GM23248 (cell line): ENCODE data around the gene NHS.

Source experiments
- EZH2 ChIP-seq: fragments of 200-600 bp; sonication (generic); IDR thresholded peaks from 2 replicates; pipeline ENCODE4 v1.6.1; 2018; ENCODE audit warnings: antibody characterized with exemption, mild to moderate bottlenecking; ENCODE audit not compliant: insufficient read depth, poor library complexity, severe bottlenecking
- EZH2phosphoT487 ChIP-seq: fragments of 200-600 bp; sonication (generic); IDR thresholded peaks from 2 replicates; pipeline ENCODE4 v1.6.1; 2018; ENCODE audit warnings: antibody characterized with exemption, moderate library complexity, mild to moderate bottlenecking, low read depth; ENCODE audit not compliant: insufficient read depth

DNA sequence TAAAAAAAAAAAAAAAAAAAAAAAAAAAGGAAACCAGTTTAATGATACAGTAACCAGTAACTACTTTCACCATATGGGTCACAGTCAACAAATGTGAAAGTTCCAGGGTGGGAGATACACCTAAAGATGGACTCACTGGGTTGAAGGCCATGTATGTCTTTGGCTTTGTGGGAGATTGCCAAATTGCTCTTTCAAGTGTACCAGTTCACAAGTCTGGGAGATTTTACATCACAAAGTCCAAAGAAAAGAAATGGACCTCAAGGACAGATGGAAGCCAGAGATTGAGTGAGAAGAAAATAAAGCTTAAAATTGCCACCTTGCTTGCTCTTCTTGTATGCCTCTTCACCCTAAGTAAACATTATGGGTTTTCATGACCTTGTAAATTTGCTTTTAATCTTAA, 65.3 kb downstream of the NHS start:
- TF ChIP-seq EZH2phosphoT487: no peak
- no peak for TF ChIP-seq EZH2
